NCI-H446 (cell line): ENCODE results near the gene ATG7.
"Not testable (repeated sequence)": the region's sequence is repeated elsewhere in the genome, so short reads cannot be mapped to it uniquely, and the experiment has no call there.

ENCODE experiments used
- DNase-seq, 2 experiments: peaks; one replicate each; lab custom pipeline; 2025; lab: John Stamatoyannopoulos, UW

The ATG7 gene

DNA sequence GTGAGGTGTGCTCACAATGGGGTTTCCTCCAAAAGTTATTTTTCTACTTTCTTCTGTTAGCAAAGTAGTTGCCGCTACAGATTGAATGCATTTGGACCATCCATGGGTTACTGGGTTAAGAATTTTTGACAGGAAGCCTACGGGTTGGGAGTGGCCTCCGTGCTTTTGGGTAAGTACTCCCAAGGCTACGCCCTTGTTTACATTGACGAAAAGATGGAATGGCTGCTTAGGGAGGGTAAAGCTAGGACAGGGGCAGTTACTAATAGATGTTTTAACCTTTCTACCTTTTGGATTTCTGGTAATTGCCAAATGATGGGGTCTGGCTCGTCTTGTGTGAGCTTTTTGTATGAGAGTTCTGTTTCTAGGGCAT lies 20.4 kb upstream of the ATG7 start:
- DNase-seq = no peak

DNA sequence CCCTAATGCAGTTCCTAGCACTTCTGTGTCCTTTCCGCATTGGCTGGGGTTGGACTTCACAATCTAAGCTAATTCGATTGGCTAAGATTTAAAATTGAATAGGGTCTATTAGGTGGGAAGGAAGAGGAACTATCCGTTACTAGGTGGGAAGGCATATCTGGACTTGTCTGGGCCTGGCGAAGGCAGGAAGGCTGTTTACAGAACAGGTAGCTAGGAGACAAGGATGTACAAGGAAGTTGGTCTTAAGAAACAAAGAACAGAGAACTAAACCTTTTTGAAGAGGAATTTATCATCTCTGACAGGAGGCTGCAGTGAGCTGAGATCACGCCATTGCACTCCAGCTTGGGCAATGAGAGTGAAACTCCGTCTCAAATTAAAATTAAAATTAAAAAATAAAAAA lies 17.3 kb upstream of the ATG7 start:
- no peak for DNase-seq

DNA sequence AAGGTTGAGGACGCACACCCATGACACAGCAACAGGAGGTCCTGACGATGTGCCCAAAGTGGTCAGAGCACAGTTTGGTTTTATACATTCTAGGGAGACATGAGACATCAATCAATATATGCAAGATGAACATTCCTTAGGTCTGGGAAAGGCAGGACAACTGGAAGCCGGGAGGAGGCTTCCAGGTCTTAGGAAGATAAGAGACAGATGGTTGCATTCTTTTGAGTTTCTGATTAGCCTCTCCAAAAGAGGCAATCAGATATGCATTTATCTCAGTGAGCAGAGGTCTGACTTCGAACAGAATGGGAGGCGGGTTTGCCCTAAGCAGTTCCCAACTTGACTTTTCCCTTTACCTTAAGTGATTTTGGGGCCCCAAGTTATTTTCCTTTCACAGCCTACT lies 16.7 kb upstream of the ATG7 start:
- not testable (repeated sequence) for DNase-seq

DNA sequence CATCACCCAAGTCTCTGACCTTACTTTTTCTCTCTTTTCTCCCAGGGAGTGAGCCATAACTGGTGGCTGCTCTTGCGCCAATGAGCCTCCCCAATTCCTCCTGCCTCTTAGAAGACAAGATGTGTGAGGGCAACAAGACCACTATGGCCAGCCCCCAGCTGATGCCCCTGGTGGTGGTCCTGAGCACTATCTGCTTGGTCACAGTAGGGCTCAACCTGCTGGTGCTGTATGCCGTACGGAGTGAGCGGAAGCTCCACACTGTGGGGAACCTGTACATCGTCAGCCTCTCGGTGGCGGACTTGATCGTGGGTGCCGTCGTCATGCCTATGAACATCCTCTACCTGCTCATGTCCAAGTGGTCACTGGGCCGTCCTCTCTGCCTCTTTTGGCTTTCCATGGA lies 13.2 kb upstream of the ATG7 start:
- no peak for DNase-seq

DNA sequence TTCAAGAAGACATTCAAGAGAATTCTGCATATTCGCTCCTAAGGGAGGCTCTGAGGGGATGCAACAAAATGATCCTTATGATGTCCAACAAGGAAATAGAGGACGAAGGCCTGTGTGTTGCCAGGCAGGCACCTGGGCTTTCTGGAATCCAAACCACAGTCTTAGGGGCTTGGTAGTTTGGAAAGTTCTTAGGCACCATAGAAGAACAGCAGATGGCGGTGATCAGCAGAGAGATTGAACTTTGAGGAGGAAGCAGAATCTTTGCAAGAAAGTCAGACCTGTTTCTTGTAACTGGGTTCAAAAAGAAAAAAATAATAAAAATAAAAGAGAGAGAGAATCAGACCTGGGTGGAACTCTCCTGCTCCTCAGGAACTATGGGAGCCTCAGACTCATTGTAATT lies 11.7 kb upstream of the ATG7 start:
- DNase-seq = no peak

DNA sequence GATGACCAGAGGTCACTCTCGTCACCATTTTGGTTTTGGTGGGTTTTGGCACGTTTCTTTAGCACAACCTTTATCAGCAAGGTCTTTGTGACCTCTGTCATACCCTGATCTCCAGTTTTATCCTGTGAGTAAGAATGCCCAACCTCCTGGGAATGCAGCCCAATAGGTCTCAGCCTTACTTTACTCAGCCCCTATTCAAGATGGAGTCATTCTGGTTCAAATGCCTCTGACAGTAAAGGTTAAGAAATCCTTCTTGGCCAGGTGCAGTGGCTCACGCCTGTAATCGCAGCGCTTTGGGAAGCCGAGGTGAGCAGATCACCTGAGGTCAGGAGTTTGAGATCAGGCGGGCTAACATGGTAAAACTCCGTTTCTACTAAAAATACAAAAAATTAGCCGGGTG lies 3.2 kb upstream of the ATG7 start:
- DNase-seq = no peak

DNA sequence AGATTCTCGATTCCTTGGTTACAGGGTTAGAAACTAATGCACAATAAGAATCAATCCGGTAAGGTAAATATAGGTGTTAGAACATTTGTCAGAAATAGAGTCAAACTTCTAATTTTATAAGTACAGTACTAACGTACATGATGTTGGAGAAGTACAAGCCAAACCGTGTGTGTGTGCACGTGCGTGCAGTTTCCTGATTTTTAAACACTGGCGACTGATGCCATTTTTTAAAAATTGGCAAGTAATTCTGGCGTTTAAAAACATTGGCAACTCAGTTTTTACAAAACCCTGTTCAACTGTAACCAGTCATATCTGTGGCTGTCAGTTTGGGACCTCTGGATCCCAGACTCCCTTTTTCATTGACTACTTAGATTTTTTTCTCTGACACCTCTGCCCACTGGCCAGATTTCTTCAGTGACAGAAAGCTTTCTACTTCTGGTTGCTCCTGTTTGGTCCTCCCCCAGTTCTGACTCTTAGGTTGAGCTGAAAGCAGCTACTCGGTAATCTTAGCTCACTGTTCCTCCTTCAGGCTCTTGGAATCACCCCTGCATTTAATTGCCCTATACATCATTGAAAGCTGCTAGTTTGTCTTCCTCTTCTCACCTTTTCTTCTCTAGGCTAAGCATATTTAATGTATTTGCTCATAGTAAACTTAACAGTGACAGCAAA lies 843 bp downstream of the ATG7 start:
- no peak for DNase-seq

DNA sequence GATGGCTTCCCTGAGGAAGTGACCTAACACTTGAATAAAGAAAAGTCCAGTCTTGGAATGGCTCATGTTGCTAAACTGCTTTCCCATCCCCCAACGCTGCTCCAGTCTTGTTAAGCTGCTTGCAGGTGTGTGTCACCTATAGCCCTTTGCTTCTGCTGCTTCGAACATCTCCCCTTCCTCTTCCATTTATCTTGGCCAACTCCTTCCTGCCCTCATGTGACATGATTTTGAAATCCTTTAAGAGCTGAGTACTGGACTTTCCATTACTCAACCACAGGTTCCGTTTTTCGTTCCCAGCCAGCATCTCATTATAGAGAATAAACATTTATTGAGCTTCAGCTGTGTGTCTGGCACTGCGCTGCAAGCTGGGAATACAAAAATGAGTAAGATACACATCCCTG lies 1.7 kb downstream of the ATG7 start:
- DNase-seq = no peak

DNA sequence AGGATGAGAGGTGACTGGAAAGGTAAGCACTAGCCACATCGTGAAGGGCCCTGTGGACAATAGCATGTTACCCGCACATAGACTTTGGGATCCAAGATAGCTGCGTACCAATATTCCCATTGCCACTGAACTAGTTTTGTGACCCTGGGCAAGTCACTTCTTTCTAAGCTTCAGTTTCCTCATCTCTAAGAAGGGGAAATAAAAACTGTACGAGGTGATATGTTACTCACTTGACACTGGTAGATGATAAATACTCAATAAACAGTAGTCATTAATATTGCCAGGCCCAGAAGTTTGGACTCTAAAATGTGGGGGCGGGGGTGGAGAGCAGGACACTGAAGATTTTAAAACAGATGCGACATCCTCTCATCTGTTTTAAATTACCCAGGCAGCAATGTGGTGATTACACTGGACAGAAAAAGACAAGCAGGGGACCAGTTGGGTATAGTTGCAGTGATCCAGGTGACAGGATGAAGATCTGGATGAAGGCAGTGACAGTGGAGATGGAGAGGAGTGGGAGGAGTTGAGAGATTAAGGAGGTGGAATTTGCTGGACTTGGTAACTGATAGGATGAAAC lies 2.5 kb downstream of the ATG7 start:
- no peak for DNase-seq

DNA sequence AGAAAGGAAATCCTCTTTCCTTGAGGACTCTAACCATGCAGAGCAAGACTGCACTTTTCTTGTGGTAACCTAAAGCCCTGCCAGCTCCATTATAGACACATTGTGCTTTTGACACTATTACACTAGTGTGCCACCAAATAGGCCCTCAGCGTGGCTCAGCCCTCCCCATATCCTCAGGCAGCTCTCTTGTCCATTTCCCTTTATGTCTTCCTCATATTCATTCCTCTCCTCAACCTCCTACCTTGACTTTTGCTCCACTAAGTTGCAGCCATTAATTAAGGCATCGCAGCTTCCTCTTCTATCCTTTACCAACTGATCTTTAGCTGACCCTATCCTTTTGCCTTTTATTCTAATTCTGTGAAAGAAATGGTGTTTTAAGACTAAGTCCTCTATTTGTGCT lies 3.7 kb downstream of the ATG7 start:
- no peak for DNase-seq

DNA sequence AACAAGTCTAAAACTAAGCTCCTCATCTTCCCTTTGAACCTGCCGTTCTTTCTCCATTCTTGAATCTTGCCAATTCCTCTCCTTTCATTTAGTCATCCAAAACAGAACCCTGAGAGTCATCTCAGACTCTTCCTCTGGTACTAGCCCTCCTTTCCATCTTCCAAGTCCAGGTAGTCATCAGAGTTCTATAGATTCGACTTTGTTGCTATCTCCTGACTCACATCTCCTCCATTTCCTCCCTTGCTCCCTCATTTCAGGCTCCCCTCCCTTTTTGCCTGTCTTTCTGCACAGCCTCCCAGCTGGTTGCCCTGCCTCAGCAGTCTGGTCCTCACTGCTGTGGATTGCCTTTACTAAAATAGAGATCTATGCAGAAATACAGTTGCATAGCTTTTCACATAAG lies 4.7 kb downstream of the ATG7 start:
- DNase-seq = no peak

DNA sequence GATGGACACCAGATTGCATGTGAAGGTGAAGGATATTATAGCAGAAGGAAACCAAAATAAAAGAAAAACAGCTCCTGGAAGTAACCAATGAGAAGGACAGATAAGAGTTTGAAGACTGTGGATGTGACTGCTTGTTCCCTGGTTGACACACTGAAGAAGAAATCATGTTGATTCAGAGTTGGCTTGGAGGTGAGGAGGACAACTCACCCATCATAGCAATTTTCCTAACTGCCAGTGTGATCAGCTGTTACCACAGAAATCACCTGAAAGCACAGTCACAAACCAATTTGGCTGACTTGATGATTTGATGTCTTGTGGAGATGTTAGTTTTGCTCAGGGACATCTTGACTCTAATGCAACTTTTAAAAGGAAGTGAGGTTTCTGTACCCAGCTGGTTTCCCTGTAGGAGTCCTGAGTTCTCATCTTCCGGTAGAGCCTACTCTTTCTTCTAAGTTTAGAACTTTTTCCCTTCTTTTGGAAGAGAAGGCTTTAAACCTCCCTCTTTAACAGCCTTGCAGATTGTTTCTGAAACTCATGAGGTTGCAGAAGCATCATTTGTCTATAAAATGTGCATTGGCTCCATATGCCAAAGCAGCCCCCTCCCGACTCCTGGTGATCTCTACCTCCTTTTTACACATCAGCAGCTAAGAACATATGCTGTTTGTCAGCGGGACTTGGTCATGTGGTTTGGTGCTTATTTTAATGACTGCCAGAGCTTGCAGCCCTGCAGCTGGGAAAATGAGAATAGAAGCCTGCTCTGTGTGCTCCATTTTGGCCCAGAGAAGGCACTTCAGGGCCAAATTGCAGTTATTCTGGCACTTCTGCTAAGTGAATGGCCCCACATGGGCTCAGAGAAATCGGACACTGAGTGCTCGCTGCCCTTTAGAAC lies 10.3 kb downstream of the ATG7 start:
- DNase-seq = peak; percentile 8 to 51

DNA sequence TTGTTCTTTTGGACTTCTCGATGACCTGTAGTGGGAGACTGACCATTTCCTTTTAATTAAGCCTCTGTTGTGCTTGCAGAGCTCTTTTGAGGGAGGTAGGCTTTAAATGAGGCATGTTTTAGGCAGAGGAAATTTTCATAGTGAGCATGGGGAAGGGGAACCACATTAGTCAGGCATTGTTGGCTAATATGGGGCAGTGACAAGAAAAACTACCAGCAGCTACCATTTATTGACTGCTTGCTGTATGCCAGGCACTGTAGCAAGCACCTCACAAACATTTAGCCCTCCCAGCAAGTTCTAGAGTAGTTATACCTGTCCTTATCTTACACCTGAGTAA lies 10.9 kb downstream of the ATG7 start:
- no peak for DNase-seq

DNA sequence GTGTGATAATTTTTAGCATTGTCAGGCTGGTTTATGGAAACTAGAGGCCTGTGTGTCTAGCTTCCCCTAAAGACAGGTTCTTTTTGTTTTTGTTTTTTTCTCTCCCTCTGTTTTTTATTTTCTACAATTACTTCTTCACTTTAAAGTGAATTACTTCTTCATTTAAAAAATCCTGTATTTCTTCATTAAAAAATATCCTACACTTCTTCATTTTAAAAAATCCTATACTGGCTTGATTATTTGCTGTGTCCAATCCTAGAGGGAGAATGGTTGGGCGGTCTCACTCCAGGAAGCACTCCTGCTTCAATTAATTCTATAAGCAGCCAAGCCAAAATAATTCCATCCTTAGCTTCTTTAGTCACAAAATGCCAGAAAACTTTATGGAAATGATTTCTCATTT lies 11.8 kb downstream of the ATG7 start:
- no peak for DNase-seq

DNA sequence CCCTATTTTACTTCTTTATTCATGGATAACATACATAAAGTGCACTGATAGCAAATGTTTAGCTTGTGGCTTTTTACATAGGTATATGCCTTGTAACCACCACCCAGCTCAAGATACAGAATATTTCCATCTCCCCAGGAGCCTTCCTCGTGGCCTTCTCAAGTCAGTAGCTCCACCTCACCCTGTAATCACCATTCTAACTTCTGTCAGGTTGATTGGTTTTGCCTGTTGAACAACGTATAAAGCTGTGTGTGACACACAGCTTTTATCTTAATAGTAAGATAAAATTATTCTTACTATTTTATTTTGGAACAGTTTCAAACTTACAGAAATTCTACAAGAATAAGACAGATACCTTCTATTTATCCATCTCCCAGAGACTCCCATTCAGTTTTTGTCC lies 13.3 kb downstream of the ATG7 start:
- no peak for DNase-seq

DNA sequence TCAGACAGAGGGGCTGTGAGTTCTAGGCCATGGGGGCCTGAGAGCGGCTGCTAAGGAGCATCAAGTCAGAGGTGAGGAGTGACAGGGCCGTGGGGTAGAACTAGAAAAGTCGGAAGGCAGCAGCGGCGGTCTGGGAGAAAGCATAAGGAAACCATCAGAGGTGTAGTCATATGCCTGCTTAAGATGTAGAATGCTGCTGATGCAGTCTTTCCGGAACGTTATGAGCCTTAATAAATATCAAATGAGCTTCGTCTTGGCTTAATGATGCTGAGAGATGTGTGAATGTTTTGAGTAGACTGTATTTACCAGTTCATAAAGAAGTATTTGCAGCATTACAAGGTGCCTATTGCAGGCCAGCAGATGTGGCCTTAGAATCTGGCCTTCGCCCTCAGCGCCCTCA lies 15.2 kb downstream of the ATG7 start:
- DNase-seq = no peak

DNA sequence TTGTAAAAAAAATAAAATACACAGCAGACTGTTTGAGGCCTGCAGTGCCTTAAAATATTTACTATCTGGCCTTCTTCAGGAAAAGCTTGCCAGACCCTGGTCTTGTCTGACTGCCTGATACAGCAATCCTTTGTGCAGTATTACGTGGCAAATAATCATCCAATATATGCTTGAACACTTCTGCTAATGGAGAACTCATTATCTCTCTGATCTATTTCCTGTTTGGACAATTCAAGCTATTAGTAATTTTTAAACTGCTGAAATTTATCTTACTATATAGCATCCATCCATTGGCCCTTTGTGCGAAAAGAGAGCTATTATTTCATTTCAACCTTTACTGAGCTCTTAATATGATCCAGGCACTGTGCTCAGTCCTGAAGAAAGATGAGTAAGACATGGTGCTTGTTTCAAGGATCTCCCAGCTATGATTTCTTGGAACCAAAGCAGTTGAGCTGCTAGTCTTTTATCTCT lies 15.9 kb downstream of the ATG7 start:
- no peak for DNase-seq

DNA sequence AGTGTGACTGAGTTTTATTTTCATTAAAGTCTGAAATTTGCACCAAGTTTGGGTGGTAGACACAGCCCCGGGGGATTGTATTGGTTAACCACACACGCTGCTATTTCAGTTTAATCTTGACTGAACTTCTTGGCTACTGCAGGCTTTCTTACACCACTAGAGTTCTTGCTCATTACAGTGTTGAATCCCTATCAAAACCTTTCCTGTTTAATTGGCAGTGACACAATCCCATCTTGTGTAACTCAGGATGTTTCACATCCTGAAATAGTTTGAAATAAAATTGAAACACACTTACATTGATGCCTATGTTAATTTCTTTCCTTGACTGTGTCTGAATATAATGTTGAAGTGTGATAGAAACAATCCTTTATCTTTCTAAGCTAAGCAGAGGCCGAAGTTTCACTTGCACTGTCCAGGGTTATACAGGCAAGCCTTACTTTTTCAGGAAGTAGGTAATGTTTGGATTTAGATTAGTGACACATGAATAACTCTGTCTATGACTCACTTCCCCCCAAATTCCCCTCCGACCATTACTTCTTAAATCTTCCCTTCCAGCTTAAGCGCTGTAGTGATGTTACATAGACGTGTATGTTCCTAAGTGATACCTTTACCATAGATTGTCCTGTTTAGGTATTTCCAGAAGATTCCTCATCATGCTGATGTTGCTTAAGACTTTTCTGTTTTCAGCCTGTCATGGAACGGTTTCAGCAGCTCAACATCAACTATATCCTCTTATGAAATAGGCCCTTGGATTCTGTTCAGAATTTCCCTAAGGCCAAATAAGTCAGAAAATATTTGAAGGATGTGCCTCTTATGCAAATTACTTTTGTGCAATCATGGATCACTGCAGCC lies 16.8 kb downstream of the ATG7 start:
- no peak for DNase-seq

DNA sequence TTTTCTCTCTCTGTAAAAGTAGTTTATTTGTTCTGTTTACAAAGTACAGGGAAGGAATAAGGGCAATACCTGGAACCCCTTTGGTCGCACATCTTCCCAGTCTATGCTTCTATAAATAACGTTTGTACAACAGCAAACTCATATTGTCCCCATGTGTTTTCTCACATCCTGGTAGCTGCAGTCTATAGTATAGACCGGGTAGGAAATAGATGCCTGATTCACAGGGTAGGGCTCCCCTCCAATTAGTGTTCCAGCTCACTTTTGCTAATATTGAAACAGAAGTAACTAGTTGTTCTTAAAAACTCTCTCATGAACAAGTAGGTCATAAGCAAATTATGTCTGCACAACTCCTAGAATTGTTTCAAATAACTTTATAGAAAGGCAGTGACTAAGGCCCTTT lies 17.7 kb downstream of the ATG7 start:
- no peak for DNase-seq

DNA sequence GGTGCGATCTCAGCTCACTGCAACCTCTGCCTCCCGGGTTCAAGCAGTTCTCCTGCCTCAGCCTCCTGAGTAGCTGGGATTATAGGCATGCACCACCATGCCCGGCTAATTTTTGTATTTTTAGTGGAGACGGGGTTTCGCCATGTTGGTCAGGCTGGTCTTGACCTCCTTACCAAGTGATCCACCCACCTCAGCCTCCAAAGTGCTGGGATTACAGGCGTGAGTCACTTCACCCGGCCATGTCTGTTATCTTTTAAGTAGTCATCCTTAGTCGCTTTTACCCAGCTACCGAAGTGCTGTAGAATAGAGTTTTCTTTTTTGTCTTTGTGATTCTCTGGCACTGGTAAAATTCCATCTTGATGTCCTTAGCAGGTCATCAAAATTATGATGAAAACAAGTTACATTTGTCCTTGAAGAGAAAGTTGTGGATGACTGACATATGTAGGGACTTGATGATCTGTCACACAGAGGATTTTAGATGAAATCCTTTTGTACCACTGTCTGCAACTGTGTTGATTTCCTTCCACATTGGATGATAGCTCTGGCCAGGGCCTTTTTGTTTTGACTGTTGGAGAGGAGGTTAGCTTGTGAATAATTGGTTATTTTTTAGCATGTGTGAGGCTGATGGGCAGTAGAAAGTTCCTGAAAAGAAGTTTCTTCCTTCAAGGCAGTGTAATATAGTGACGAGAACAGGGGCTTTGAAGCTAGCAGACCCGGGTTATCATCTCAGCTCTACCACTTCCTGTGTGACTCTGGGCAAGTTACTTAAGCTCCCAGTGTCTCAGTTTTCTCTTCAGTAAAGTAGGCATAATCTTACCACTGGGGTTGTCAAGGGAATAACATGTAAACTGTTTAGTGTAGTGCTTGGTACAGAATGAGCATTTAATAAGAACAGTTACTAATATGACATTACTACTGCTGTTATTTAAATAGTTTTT lies 18.8 kb downstream of the ATG7 start:
- no peak for DNase-seq

DNA sequence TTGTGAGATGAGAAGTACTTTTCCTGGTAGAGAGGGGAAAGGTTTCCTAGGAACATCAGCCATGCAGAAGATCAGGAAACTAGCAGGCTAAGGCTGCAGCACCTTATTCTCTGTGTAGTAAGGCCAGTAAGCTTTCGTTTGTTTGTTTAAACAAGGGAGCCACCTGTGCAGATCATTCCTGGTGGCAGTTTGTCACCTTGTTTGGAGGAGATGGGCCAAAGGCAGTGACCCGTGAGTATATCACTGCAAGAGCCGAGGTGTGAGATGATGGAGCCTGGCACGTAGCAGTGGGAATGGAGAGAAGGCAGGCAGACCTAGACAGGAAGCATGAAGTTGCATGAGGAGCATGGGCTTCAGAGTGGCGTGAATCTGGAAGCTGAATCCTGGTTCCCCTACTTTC lies 19.6 kb downstream of the ATG7 start:
- DNase-seq = no peak
